Esophagus muscularis mucosa (tissue), 4 donors: ENCODE data around the gene PLIN5. TPM values are rescaled to one million over a fixed set of nuclear protein-coding genes. Genes with fewer than 3 reads are reported as not detected.

Source experiments
- DNase-seq: peaks from one replicate; pipeline ENCODE4 v3.0.0-alpha.2; 2017; ENCODE audit errors: extremely low spot score
- H3K27ac ChIP-seq, 4 donors: fragments of 200-600 bp; sonication (generic); replicated peaks in 1 of 4; 1 replicate in 3 of 4; 2 replicates in 1 of 4; pipeline ENCODE4 v1.5.1; 2016 to 2019; ENCODE audit warnings: mild to moderate bottlenecking in 1 of 4
- H3K27me3 ChIP-seq, 4 donors: fragments of 200-600 bp; sonication (generic); one replicate each; pipeline versions ENCODE4 v1.5.1 to v1.6.0; 2016 to 2019
- H3K36me3 ChIP-seq, 4 donors: fragments of 200-600 bp; sonication (generic); one replicate each; pipeline ENCODE4 v1.5.1; 2016 to 2019
- H3K4me1 ChIP-seq, 4 donors: fragments of 200-600 bp; sonication (generic); one replicate each; pipeline ENCODE4 v1.5.1; 2016 to 2019
- H3K4me3 ChIP-seq, 4 donors: fragments of 200-600 bp; sonication (generic); 1 replicate in 2 of 4; 2 replicates in 2 of 4; pipeline ENCODE4 v1.5.1; 2016 to 2019; ENCODE audit warnings: mild to moderate bottlenecking in 4 of 4, moderate library complexity in 1 of 4
- H3K9me3 ChIP-seq, 4 donors: fragments of 200-600 bp; sonication (generic); 1 replicate in 3 of 4; 2 replicates in 1 of 4; pipeline ENCODE4 v1.5.1; 2016 to 2019
- EP300 ChIP-seq: sonication (generic); formaldehyde crosslinking; IDR thresholded peaks from one replicate; pipeline ENCODE4 v1.6.1; 2017; ENCODE audit warnings: antibody characterized with exemption
- POLR2A ChIP-seq: fragments of 450-650 bp; IDR thresholded peaks from one replicate; pipeline ENCODE4 v1.6.1; 2017; ENCODE audit warnings: antibody characterized with exemption, moderate library complexity, mild to moderate bottlenecking, low read depth
- POLR2AphosphoS5 ChIP-seq, 2 donors: sonication (generic); formaldehyde crosslinking; IDR thresholded peaks; one replicate each; pipeline ENCODE4 v1.6.1; 2017; ENCODE audit warnings: antibody characterized with exemption in 2 of 2
- WGBS: methylation state at CpG from one replicate; pipeline ENCODE4 v1.1.5; 2018; 5-methylcytosine and 5-hydroxymethylcytosine counted together
- intact Hi-C: fragments of 100-400 bp; cut with DNase I; formaldehyde crosslinking; loops from one replicate; pipeline ENCODE4 v1.15.1; 2023
- total RNA-seq, 4 donors: library from RNA; depleted of rRNA; stranded (reverse); fragments of >200 nt; gene quantifications; one replicate each; pipeline versions ENCODE4 v1.1.0 to v1.2.1, GENCODE V29; 2016
- TF ChIP-seq, protein P1 (sequence below), 3 experiments: fragments of 200-600 bp in 2 of 3; fragments of 450-650 bp in 1 of 3; sonication (generic) in 2 of 3; IDR thresholded peaks; one replicate each; pipeline ENCODE4 v1.5.1; 2017 to 2019; ENCODE audit warnings: antibody characterized with exemption in 3 of 3, mild to moderate bottlenecking in 2 of 3, moderate library complexity in 1 of 3

Gene PLIN5
- total RNA-seq, 4 donors from 2014 or later, result 7.9 to 11.9 (median 9.1) TPM

- intact Hi-C loops, result no loop called here
- H3K27ac ChIP-seq, result no peak overlapping the region
- no peaks in the 10 kb centered on the region for H3K27me3 ChIP-seq
- no peaks in the 10 kb centered on the region for H3K9me3 ChIP-seq
- H3K4me3 ChIP-seq, result no peak overlapping the region
- DNase-seq, result no peak
- H3K4me1 ChIP-seq, result no peaks in the 10 kb centered on the region
- WGBS, result 93% methylated on average over 58 of the region's 61 CpGs
- H3K36me3 ChIP-seq, result peaks cover 59 to 92% (median 89%) of the 10 kb centered on the region in 4 donors
- no peak for TF ChIP-seq EP300
- TF ChIP-seq, protein P1, sequence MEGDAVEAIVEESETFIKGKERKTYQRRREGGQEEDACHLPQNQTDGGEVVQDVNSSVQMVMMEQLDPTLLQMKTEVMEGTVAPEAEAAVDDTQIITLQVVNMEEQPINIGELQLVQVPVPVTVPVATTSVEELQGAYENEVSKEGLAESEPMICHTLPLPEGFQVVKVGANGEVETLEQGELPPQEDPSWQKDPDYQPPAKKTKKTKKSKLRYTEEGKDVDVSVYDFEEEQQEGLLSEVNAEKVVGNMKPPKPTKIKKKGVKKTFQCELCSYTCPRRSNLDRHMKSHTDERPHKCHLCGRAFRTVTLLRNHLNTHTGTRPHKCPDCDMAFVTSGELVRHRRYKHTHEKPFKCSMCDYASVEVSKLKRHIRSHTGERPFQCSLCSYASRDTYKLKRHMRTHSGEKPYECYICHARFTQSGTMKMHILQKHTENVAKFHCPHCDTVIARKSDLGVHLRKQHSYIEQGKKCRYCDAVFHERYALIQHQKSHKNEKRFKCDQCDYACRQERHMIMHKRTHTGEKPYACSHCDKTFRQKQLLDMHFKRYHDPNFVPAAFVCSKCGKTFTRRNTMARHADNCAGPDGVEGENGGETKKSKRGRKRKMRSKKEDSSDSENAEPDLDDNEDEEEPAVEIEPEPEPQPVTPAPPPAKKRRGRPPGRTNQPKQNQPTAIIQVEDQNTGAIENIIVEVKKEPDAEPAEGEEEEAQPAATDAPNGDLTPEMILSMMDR (IDR thresholded peaks at IDR 0.05), result no peak
- no peak for TF ChIP-seq POLR2AphosphoS5 (IDR thresholded peaks at IDR 0.05)
- no peak for TF ChIP-seq POLR2A
Measured at GRCh38 chr19:4493929-4494690, 40.9 kb downstream of the PLIN5 start.

DNA sequence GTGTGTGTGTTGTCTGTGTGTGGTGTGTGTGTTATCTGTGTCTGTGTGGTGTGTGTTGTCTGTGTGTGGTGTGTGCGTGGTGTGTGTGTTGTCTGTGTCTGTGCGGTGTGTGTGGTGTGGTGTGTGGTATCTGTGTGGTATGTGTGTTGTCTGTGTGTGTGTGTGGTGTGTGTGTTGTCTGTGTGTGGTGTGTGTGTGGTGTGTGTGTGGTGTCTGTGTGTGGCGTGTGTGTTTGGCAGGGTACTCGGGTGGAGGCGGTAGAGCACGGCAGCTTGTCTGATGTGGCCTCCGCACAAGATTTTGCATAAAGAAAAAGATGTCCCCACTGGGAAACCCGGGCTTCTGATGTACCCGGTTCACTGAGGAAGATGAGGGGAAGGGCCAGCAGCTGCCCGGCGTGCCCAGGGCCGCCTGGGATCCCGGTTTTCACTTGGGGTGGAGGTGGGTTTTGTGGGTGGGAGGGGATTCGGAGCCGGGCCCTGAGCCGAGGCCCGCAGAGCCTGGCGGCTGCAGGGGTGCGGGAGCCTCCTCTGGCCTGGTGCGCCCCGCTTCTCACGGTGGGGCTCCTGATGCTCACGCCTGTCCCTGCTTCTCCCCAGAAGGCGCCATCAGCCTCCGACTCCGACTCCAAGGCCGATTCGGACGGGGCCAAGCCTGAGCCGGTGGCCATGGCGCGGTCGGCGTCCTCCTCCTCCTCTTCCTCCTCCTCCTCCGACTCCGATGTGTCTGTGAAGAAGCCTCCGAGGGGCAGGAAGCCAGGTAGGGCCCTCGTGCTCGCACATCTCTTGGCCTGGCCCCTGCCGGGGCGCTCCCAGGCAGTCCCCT, 41.7 kb downstream of the PLIN5 start:
- Histone ChIP-seq H3K4me1 (no peaks in the 10 kb centered on the region), H3K4me3 (no peak overlapping the region), H3K27me3 (no peaks in the 10 kb centered on the region), H3K36me3 (peaks cover 57 to 92% (median 89%) of the 10 kb centered on the region in 4 donors), H3K27ac (no peak overlapping the region), H3K9me3 (no peaks in the 10 kb centered on the region)
- 94% methylated on average over 35 of the region's 41 CpGs for WGBS
- no peak for TF ChIP-seq POLR2AphosphoS5 (IDR thresholded peaks at IDR 0.05)
- TF ChIP-seq, protein P1 (IDR thresholded peaks at IDR 0.05), result no peak
- TF ChIP-seq POLR2A, result no peak
- no peak for TF ChIP-seq EP300
- intact Hi-C loops, result no loop called here
- no peak for DNase-seq

DNA sequence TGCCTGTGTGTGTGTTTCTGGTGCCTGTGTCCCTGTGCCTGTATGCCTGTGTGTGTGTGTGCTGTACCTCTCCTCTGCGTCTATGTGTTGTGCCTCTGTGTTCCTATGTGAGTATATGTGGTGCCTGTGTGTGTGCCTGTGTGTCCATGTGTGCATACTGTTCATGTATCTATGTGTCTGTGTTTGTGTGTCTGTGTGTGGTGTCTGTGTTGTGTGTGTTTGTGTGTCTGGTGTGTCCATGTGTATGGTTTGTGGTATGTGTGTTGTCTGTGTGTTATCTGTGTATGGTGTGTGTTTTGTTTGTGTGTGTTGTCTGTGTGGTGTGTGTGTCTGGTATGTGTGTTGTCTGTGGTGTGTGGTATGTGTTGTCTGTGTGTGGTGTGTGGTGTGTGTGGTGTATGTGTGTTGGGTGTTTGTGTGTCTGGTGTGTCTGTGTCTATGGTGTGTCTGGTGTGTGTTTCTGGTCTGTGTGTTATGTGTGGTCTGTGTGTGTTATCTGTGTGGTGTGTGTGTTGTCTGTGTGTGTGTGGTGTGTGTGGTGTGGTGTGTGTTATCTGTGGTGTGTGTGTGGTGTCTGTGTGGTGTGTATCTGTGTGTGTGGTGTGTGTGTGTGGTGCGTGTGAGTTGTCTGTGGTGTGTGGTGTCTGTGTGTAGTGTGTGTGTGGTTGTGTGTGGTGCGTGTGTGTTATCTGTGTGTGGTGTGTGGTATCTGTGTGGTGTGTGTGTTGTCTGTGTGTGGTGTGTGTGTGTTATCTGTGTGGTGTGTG, 42.5 kb downstream of the PLIN5 start:
- 90% methylated on average over 3 of the region's 3 CpGs for WGBS
- no peak for DNase-seq
- Histone ChIP-seq H3K27ac (no peak overlapping the region), H3K27me3 (no peaks in the 10 kb centered on the region), H3K9me3 (no peaks in the 10 kb centered on the region), H3K36me3 (peaks cover 51 to 91% (median 85%) of the 10 kb centered on the region in 4 donors), H3K4me1 (no peaks in the 10 kb centered on the region), H3K4me3 (no peak overlapping the region)
- intact Hi-C loops, result no loop called here
- TF ChIP-seq POLR2A, result no peak
- TF ChIP-seq, protein P1 (IDR thresholded peaks at IDR 0.05), result no peak

DNA sequence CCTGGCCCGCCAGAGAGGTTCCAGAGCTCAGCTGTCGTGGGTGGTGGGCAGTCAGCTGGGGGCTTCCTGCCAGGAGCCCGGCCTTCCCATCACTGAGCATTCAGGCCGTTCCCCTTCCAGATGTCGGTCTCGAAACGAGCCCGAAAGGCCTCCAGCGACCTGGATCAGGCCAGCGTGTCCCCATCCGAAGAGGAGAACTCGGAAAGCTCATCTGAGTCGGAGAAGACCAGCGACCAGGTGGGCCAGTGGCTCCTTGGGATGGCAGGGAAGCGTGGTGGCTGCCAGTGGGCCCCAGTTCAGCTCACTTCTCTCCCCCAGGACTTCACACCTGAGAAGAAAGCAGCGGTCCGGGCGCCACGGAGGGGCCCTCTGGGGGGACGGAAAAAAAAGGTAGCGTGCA, 43.6 kb downstream of the PLIN5 start:
- Histone ChIP-seq H3K9me3 (no peaks in the 10 kb centered on the region), H3K36me3 (peaks cover 41 to 91% (median 83%) of the 10 kb centered on the region in 4 donors), H3K27ac (no peak overlapping the region), H3K4me1 (no peaks in the 10 kb centered on the region), H3K4me3 (no peak overlapping the region), H3K27me3 (no peaks in the 10 kb centered on the region)
- TF ChIP-seq, protein P1 (IDR thresholded peaks at IDR 0.05), result no peak
- TF ChIP-seq POLR2A, result no peak
- TF ChIP-seq POLR2AphosphoS5 (IDR thresholded peaks at IDR 0.05), result no peak
- intact Hi-C loops, result no loop called here
- 95% methylated on average over 20 of the region's 21 CpGs for WGBS
- no peak for DNase-seq
